OCI-LY7 (cell line): Measurements from ENCODE around the gene MATCAP1. TPM values are rescaled to one million over a fixed set of nuclear protein-coding genes. Genes with fewer than 3 reads are reported as not detected.

Source experiments
- BruUV-seq: library from RNA; stranded (reverse); fragments of 400-500 nt; replicated peaks from 2 replicates; lab custom pipeline; 2021; lab: Mats Ljungman, UMichigan
- CTCF ChIA-PET: fragments of 300-600 bp; sonication (Branson Sonifier 250); formaldehyde crosslinking; loops from one replicate; lab custom pipeline; 2022; ENCODE audit warnings: antibody characterized with exemption; ENCODE audit not compliant: unreplicated experiment; lab: Charles Lee
- POLR2A ChIA-PET: fragments of 300-600 bp; sonication (Branson Sonifier 250); formaldehyde crosslinking; loops from one replicate; lab custom pipeline; 2022; ENCODE audit warnings: antibody characterized with exemption; lab: Charles Lee
- DNase-seq: peaks from one replicate; pipeline ENCODE4 v3.0.0-alpha.2; 2015; ENCODE audit warnings: low spot score
- H2AFZ ChIP-seq: fragments of 200-600 bp; sonication (generic), shearing (Covaris generic); 2 replicates; pipeline ENCODE4 v1.6.1; 2014; ENCODE audit warnings: mild to moderate bottlenecking, antibody characterized with exemption, low read length, moderate library complexity
- H3K27ac ChIP-seq: fragments of 200-600 bp; sonication (generic); 2 replicates; pipeline ENCODE4 v1.5.1; 2014; ENCODE audit warnings: mixed run types, low read depth, mild to moderate bottlenecking, moderate library complexity, low read length, inconsistent platforms; ENCODE audit not compliant: poor library complexity, severe bottlenecking
- H3K36me3 ChIP-seq: fragments of 200-600 bp; sonication (generic); 2 replicates; pipeline ENCODE4 v1.6.1; 2014; ENCODE audit warnings: mild to moderate bottlenecking, antibody characterized with exemption, low read length, moderate library complexity, mixed read lengths; ENCODE audit not compliant: insufficient read depth
- H3K4me1 ChIP-seq: fragments of 200-600 bp; sonication (generic); 2 replicates; pipeline ENCODE4 v1.5.1; 2014; ENCODE audit warnings: mild to moderate bottlenecking, low read length; ENCODE audit not compliant: insufficient read depth, poor library complexity, severe bottlenecking
- H3K4me2 ChIP-seq: fragments of 200-600 bp; sonication (generic); 2 replicates; pipeline ENCODE4 v1.6.1; 2014; ENCODE audit warnings: mild to moderate bottlenecking, low read length
- H3K4me3 ChIP-seq: fragments of 200-600 bp; sonication (generic); 2 replicates; pipeline ENCODE4 v1.5.1; 2014; ENCODE audit warnings: mild to moderate bottlenecking, low read depth, low read length; ENCODE audit not compliant: poor library complexity, severe bottlenecking
- H3K79me2 ChIP-seq: fragments of 200-600 bp; sonication (generic); 2 replicates; pipeline ENCODE4 v1.6.1; 2016; ENCODE audit warnings: low read depth, mild to moderate bottlenecking, low read length, moderate library complexity, mixed read lengths; ENCODE audit not compliant: insufficient read depth
- H3K9me2 ChIP-seq: fragments of 200-600 bp; sonication (generic); 2 replicates; pipeline ENCODE4 v1.6.1; 2016; ENCODE audit warnings: mild to moderate bottlenecking, low read length, mixed read lengths; ENCODE audit not compliant: insufficient read depth
- H3K9me3 ChIP-seq: fragments of 200-600 bp; sonication (generic); 2 replicates; pipeline ENCODE4 v1.6.1; 2014; ENCODE audit warnings: mild to moderate bottlenecking, mixed run types, low read length, mixed read lengths
- H4K20me1 ChIP-seq: fragments of 200-600 bp; sonication (generic); 2 replicates; pipeline ENCODE4 v1.6.1; 2014; ENCODE audit warnings: mild to moderate bottlenecking, antibody characterized with exemption, low read length, moderate library complexity, mixed read lengths; ENCODE audit not compliant: insufficient read depth
- EZH2phosphoT487 ChIP-seq: fragments of 200-600 bp; sonication (generic); IDR thresholded peaks from 2 replicates; pipeline ENCODE4 v1.6.1; 2018; ENCODE audit warnings: low read depth, borderline replicate concordance, mild to moderate bottlenecking, mixed run types, antibody characterized with exemption, low read length, moderate library complexity, mixed read lengths
- intact Hi-C: fragments of 100-400 bp; cut with micrococcal nuclease; formaldehyde crosslinking; loops from one replicate; pipeline ENCODE4 v1.10.0; 2022; ENCODE audit not compliant: unreplicated experiment
- total RNA-seq, 2 experiments: library from RNA; depleted of rRNA in 1 of 2; stranded (reverse); fragments of >200 nt in 1 of 2; shearing (Covaris generic) in 1 of 2; gene quantifications; 2 replicates each; pipeline ENCODE4 v1.2.3, GENCODE V29; 2014 to 2022
- TF ChIP-seq, protein P1 (sequence below): fragments of 200-600 bp; sonication (generic); conservative IDR thresholded peaks from 2 replicates; pipeline ENCODE4 v1.5.1; 2014; ENCODE audit warnings: mild to moderate bottlenecking, antibody characterized with exemption, low read length, moderate library complexity, mixed read lengths

Gene MATCAP1
- total RNA-seq, 2 experiments from 2014 or later, result 22.9 to 39.6 TPM

DNA sequence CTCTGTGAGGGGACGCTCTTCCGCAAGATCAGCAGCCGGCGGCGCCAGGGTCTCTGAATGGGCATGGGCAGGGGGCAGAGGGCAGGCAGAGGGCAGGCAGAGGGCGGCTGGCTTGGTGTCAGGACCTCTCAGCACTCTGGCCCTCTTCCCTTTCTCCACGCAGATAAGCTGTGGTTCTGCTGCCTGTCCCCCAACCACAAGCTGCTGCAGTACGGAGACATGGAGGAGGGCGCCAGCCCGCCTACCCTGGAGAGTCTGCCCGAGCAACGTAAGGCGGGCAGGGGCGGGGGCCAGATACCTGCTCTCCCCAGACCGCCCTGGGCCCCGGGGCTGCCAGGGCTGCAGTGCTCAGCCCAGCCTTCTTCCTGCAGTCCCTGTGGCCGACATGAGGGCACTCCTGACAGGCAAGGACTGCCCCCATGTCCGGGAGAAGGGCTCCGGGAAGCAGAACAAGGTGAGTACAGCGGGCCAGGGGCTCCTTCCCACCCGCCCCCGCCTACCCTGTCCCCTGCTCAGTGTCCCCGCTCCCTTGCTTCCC lies 19.3 kb upstream of the MATCAP1 start:
- no peak overlapping the region for H3K27ac ChIP-seq
- no TSS peak for BruUV-seq
- no peaks in the 10 kb centered on the region for H3K79me2 ChIP-seq
- no peaks in the 10 kb centered on the region for H3K9me3 ChIP-seq
- no peaks in the 10 kb centered on the region for H3K4me1 ChIP-seq
- H3K4me2 ChIP-seq, result no peak overlapping the region
- H4K20me1 ChIP-seq, result no peaks in the 10 kb centered on the region
- H3K9me2 ChIP-seq, result no peaks in the 10 kb centered on the region
- no peak overlapping the region for H3K4me3 ChIP-seq
- DNase-seq, result no peak
- intact Hi-C loops, result no loop called here
- peaks cover 61% of the 10 kb centered on the region for H3K36me3 ChIP-seq
- ChIA-PET CTCF (no interaction called here), POLR2A (no interaction called here)
- TF ChIP-seq, protein P1, sequence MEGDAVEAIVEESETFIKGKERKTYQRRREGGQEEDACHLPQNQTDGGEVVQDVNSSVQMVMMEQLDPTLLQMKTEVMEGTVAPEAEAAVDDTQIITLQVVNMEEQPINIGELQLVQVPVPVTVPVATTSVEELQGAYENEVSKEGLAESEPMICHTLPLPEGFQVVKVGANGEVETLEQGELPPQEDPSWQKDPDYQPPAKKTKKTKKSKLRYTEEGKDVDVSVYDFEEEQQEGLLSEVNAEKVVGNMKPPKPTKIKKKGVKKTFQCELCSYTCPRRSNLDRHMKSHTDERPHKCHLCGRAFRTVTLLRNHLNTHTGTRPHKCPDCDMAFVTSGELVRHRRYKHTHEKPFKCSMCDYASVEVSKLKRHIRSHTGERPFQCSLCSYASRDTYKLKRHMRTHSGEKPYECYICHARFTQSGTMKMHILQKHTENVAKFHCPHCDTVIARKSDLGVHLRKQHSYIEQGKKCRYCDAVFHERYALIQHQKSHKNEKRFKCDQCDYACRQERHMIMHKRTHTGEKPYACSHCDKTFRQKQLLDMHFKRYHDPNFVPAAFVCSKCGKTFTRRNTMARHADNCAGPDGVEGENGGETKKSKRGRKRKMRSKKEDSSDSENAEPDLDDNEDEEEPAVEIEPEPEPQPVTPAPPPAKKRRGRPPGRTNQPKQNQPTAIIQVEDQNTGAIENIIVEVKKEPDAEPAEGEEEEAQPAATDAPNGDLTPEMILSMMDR, result no peak
- no peak for TF ChIP-seq EZH2phosphoT487
- no peak overlapping the region for H2AFZ ChIP-seq

DNA sequence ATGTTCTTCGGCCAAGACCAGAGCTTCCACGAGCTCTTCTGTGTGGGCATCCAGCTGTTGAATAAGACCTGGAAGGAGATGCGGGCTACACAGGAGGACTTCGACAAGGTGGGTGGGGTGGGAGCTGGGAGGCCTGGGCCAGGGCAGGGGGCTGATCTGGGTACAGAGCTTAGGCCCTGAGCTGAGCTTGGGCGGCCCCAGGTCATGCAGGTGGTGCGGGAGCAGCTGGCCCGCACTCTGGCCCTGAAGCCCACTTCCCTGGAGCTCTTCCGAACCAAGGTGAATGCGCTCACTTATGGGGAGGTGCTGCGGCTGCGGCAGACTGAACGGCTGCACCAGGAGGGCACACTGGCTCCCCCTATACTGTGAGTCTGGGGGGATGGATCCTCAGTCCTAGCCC lies 18.7 kb upstream of the MATCAP1 start:
- BruUV-seq, result no TSS peak
- ChIA-PET POLR2A (no interaction called here), CTCF (interaction anchor here (0.5 to 0.6 kb wide), 2 partner anchors 32 to 98 kb away, joined by 3 read pairs; partner anchors contain the start of gene NOL3)

More for the DNA sequence above, 18.7 kb upstream of the MATCAP1 start:
- Histone ChIP-seq H3K9me2 (no peaks in the 10 kb centered on the region), H3K27ac (no peak overlapping the region), H3K79me2 (no peaks in the 10 kb centered on the region), H3K4me2 (no peak overlapping the region), H2AFZ (no peak overlapping the region), H3K4me1 (no peaks in the 10 kb centered on the region), H3K9me3 (no peaks in the 10 kb centered on the region), H4K20me1 (no peaks in the 10 kb centered on the region), H3K4me3 (no peak overlapping the region), H3K36me3 (peaks cover 67% of the 10 kb centered on the region)
- no peak for DNase-seq
- intact Hi-C loops, result no loop called here
- no peak for TF ChIP-seq EZH2phosphoT487
- TF ChIP-seq, protein P1, result no peak
